NCI-H2107 treated with DMSO at 0.1 percent for 48 hours (cell line): Measurements from ENCODE around the gene S100Z.
"Not testable (repeated sequence)": the region's sequence is repeated elsewhere in the genome, so short reads cannot be mapped to it uniquely, and the experiment has no call there.

ENCODE experiments used
- DNase-seq: peaks from one replicate; lab custom pipeline; 2025; ENCODE audit not compliant: unreplicated experiment; lab: John Stamatoyannopoulos, UW

The S100Z gene

DNA sequence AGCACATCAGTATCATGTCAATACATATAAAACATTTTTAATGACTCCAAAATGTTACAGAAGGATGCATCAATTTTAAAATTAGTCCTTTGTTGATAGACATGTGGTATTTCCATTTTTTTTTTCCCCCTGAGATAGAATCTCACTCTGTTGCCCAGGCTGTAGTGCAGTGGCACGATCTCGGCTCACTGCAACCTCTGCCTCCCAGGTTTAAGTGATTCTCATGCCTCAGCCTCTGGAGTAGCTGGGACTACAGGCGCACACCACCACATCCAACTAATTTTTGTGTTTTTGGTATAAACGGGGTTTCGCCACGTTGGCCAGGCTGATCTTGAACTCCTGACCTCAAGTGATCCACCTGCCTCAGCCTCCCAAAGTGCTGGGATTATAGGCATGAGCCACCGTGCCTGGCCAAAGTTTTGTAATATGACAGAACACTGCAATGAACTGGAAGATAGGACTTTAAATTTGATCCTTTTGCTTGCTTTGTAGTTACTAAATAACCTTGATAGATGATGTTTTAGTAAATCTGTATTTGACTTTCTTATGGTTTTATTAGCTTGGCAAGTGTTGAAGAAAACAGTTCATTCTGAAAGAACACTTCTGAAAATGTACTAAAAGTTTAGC, 27.6 kb upstream of the S100Z start:
- not testable (repeated sequence) for DNase-seq

DNA sequence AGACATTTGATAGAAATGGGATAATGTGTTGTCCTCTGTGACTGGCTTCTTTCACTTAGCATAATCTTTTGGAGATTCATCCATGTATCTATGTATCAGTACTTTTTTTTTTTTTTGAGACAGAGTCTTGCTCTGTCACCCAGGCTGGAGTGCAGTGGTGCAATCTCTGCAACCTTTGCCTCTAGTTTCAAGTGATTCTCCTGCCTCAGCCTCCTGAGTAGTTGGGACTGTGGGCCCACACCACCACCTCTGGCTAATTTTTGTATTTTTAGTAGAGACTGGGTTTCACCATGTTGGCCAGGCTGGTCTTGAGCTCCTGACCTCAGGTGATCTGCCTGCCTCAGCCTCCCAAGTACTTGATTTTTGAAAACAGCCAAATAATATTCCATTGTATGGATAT, 23.4 kb upstream of the S100Z start:
- DNase-seq = not testable (repeated sequence)

DNA sequence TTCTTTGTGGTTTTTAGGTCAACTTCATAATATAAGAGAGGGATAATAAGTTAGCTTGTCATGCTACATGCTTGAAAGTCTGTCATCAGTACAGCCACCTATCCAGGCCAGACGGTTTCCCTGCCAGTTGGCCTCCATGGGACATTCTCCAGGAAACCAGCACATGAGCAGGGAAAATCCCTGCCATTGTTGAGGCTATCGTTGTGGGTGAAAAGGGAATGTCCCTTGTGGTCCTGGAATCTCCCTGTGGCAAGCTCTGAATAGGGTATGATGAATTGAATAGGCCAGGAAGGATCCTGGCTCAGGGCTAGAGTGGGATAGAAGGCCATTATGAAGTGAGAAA, 18.7 kb upstream of the S100Z start:
- no peak for DNase-seq

DNA sequence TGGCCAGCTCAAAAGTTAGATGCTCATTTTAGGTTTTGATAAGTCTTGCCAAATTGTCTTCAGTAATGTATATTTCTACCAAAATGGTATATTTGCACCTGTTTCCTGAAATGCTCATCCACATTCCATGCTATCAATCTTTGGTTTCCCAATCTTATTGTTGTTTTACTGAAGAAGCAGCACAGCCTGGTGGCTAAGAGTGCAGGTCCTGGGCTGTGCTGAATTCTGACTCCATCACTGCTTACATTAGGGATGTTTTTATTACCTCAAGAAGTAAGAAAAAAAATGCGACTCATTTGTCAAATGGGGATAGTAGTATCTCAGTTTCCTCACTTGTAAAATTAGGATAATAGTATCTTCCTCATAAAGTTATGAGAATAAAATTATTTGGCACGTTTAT, 13.6 kb upstream of the S100Z start:
- no peak for DNase-seq

DNA sequence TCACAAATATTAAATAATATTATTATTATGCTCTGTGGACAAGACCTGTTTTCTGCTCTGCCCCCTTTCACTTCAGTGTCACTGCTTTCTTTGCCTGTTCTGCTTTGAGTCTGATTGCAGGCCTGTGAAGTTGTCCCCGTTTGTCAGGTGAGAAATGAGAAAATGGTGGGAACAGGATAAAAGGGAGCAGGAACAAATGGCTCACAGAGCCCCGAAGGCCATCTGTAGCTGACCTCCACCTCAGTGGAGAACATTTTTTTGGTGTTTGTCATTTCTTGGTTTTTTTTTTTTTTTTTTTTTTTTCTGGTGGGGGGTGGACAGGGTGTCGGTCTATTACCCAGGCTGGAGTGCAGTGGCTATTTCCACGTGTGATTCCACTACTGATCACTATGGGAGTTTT, 13.2 kb upstream of the S100Z start:
- DNase-seq = no peak

DNA sequence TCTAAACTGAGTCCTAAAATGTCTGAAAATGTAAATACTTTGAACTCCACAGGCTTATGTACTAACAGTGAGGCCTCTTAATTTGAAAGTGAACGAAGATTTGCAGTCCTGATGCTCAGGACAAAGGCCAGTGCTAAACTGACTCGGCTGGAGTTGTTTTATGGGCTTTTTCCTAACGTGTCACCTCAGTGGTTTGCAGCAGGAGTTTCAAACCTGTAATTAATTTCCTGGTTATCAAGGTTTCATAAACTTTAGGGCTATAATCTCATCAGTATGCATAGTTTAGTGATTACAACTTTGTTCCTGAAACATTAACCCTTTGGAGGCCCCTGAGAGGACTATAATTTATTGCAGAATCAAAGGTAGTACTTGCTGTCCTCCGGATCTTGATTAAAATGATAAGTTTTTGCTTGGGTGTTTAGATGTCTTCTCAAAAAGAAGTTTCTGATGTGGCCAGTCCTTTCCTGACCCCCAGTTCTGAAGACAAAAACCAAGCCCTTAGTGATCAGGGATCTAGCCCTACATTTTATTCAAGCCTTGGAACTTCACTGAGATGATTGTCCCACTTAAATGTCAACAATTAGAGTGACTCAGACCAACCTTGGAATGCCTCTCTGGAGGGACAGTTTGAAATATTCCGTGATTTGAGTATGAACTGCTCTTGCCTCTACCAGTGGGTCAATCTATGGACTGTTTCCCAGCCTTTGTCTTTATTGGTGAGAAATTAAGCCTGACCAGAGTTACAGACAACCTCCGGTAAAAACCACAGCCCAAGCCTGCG, 11.1 kb upstream of the S100Z start:
- DNase-seq = no peak

DNA sequence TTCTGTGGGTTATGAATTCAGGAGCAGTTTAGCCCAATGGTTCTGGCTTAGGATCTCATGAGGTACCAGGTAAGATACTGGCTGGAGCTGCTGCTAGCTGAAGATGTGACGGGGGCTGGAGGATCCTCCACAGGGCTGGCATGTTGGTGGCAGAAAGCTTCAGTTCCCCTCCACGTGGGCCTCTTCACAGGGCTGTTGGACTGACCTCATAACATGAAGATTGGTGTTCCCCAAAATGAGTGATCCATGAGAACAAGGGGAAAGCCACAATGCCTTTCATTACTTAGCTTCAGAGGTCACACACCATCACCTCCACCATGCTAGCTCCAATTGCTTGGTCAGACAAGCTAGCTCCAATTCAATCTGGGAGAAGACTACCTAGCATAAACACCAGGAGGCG, 8.5 kb upstream of the S100Z start:
- no peak for DNase-seq

DNA sequence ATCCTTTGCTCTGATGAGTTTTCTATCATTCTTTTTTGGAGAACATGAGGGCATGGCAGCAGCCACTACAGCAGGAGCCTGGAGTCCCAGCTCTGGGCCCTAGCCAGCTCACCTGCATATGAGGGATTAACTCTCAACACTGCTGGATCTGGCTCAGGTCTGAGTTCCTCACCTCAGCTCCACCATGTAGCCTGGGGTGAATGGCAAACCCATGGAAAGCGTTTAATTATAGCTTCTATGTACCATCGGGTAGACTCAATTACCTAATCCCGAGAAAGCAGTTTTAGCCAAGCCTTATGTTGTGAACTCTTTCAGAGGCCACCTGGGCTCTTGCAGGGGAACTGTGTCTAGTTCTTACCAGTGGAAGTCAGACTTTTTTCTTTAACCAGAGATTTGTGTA, 3.9 kb upstream of the S100Z start:
- no peak for DNase-seq

DNA sequence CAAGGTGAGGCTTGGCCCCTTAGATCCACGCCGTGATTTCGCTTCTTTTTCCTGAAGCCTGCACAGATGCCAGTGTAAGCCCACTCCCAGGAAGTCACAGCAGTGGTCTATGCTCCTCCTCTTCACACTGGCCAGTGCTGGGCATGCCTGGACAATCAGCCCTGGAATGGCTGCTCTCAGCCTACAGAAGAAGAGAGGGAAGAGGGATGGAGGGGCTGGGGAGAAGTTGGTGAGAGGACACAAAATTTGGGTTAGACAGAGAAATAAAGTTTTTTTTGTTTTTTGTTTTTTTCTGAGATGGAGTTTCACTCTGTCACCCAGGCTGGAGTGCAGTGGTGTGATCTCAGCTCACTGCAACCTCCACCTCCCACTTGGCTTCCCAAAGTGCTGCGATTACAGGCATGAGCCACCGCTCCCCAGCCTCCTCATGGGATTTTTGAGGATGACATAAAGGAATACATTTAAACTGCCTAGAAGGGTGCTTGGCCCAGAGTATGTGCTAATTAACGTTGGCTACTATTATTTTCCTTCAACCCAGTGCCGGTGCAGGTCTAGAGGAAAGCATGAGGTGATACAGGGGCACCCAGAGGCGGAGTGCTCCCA, 830 bp downstream of the S100Z start:
- DNase-seq = no peak

DNA sequence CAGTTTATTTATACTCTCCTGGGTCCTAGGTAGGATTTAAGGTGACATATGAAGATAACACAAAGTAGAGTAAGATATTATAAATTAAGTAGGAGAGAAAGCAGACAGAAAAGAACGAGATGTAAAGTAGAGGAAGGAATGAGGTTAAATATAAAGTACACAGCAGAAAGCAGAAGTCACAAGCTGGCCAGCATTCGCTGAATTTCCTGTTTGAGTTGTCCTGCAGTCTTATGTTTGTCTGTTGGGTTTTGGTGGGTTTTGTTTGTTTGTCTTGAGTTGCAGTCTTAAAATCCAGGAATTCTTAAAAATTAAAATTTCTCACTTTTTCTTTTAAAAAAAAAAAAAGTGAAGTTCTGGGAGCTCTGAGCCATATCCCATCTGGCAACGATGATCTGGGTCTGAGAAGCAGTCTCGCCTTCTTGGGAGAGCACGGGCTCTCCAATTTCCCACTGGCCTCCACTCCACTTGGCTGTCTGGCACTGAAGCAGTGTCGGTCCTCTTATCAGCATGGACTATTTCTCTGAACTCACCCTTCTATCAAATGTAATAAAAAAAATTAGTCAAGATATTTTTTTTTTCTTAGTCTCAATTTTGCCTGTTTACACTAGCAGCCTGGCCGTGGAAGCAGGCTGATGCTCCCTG, 2.0 kb downstream of the S100Z start:
- DNase-seq = no peak

DNA sequence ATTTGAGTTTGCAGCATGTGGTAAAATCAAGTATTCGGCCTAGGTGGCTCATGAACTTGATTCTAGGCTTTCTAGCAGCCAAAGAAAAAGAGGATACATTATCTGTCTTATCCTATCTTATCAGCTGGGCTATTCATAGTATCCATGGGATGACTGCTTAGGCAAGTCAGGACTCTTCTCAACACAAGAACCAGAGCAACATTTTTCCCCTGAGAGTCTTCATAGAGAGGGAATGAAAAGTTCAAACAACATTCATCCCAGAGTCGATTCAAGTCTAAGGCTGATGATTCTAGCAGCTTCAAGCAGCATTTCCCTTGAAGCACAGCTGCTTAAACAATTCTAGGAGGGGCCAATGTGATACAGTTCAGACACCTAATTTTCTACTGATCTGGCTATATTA, 3.0 kb downstream of the S100Z start:
- no peak for DNase-seq

DNA sequence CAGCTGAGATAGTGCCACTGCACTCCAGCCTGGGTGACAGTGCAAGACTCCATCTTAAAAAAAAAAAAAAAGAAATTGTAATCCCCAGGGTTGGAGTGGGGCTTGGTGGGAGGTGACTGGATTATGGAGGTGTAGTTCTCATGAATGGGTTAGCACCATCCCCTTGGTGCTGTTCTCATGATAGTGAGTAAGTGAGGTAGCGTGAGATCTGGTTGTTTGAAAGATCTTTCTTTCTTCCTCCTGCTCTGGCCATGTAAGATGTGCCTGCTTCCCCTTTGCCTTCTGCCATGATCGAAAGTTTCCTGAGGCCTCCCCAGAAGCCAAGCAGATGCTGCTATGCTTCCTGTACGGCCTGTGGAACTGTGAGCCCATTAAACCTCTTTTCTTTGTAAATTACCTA, 3.9 kb downstream of the S100Z start:
- DNase-seq = not testable (repeated sequence)

DNA sequence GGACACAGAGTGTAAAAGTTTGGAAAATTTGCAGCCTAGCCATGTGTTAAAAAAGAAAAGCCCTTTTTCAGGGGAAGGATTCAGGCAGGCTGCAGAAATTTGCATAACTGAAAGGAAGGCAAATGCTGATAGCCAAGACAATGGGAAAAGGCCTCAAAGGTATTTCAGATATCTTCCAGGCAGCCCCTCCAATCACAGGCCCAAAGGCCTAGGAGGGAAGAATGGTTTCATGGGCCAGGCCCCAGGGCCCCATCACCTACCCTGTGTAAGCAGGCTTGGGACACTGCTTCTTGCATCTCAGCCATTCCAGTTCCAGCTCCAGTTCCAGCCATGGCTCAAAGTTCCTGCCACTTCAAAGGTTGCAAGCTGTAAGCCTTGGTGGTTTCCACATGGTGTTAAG, 4.8 kb downstream of the S100Z start:
- no peak for DNase-seq

DNA sequence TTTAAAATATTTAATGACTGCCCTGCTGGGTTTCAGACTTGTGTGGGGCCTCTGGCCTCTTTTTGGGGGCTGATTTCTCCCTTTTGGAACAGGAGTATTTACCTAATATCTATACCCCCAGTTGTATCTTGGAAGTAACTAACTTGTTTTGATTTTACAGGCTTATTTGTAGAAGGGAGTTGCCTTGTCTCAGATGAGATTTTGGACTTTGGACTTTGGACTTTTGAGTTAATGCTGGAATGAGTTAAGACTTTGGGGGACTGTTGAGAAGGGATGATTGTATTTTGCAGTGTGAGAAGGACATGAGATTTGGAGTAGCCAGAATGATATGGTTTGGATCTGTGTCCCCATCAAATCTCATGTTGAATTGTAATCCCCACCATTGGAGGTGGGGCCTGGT, 5.7 kb downstream of the S100Z start:
- DNase-seq = not testable (repeated sequence)

DNA sequence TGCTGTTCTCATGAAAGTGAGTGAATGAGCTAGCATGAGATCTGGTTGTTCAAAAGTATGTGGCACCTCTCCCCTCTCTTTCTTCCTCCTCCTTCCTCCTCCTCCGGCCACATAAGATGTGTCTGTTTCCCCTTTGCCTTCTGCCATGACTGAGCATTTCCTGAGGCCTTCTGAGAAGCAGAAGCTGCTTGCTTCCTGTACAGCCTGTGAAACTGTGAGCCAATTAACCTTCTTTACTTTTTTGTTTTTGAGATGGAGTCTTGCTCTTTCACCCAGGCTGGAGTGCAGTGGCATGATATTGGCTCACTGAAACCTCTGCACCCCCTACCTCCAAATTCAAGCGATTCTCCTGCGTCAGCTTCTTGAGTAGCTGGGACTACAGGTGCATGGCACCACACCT, 6.1 kb downstream of the S100Z start:
- no peak for DNase-seq

DNA sequence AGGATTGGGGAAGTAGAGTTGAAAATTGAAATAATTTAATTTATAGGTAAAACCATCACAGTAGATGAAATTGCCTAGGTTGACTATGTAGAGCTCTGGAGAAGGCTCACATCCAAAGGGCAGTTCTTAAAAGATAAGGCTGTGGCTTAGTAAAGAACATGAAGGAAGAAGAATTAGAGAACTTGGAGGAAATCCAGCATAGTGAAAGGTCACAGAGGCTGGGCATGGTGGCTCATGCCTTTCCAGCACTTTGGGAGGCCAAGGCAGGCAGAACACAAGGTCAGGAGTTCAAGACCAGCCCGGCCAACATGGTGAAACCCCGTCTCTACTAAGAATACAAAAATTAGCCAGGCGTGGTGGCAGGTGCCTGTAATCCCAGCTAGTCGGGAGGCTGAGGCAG, 7.0 kb downstream of the S100Z start:
- not testable (repeated sequence) for DNase-seq

DNA sequence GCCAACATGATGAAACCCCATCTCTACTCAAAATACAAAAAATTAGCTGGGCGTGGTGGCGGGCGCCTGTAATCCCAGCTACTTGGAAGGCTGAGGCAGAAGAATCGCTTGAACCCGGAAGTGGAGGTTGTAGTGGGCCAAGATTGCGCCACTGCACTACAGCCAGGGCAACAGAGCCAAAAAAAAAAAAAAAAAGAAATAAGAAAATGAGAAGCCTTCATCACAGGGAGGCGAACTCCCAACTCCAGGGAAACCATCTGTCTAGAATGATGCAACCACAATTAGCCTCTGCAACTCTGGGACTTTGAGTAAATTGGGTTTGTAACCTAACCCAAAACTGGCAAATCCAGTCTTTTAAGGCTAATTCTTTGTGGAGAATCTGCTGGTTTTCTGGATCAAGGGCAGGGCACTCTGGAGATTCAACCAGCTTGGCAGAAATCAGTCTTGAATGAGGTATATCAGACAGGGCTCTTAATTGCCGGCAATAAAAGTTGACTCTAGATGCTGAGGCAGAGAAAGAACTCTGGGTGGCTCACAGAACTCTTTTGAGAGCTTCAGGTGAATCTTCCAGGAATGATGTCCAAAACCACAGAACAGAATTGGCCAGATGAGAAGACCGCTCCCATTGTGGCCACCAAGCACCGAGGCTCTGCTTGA, 9.9 kb downstream of the S100Z start:
- DNase-seq = no peak

DNA sequence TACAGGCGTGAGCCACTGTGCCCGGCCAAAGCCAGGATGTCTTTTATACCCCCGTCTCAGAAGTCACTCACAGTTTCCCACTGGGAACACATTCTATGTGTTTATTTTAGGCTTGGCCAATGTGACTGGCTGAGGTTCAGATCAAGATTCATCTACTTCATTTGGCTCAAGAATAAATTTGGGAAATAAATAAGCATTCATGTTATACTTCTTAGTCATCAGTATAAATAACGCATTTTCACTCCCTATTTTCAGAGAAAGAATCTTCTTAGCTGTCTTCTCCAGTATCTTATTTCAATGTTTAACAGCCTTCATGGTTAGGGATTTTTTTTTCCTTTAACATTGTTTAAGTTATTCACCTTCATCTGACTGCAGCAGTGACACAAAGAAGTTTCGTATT, 11.8 kb downstream of the S100Z start:
- DNase-seq = no peak

DNA sequence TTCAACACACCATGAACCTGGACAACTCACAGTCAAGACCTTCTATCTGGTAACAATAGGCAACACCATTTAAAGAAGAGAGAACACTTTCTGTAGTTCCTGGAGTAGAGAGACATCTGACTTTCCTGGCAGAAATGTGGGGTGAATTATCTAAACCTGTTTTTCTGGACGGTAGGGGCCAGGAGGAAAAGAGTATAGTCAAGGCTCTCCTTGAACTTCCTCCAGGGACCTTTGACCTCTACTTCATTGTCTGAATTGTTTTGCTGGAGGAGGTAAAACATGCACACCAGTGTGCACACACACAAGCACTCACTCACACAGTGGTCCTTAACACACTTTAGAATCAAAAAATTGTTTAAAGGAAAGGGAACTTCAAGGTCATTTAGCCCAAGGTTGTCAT, 13.2 kb downstream of the S100Z start:
- DNase-seq = no peak

DNA sequence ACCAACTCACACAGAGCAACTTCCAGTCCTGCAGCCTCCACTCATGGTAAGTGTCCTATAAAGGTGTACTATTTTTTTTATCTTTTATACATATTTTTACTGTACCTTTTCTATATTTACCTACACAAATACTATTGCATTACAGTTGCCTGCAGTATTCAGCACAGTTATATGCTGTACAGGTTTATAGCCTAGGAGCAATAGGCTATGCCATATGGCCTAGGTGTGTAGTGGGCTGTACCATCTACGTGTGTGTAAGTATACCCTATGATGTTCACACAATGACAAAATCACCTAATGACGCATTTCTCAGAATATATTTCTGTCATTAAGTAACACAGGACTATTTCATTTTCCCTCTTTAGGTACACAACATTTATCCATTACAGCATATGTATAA, 16.7 kb downstream of the S100Z start:
- no peak for DNase-seq

DNA sequence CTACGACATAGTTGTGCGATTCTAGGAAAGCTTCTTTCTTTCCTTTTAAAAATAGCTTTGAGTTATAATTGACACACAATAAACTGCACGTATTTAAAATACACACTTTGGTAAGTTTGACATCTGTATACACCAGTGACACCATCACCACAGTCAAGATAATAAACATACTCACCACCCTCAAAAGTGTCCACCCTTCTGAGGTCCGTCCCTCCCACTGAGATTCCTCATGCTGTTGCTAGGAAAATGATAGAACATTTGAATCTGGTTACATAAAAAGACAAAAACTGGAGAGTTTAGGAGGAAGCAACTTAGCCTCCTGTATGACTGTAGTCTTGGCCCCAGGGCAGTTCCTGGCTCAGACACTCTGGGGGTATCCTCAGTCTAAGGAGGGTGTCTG, 17.2 kb downstream of the S100Z start:
- no peak for DNase-seq
